ENCODE results near the gene SCYGR5. TPM values are rescaled to one million over a fixed set of nuclear protein-coding genes. Genes with fewer than 3 reads are reported as not detected.
A peak's percentile ranks its signal among the peaks of the same experiment; 100 is the strongest.
"Not testable (repeated sequence)": the region's sequence is repeated elsewhere in the genome, so short reads cannot be mapped to it uniquely, and the experiment has no call there.

The SCYGR5 gene
- not detected for polyA plus RNA-seq (2013, experiment 1 of 2; ENCODE audit: insufficient read length)
- not detected for polyA plus RNA-seq (2013, experiment 2 of 2; ENCODE audit: insufficient read length)

DNA sequence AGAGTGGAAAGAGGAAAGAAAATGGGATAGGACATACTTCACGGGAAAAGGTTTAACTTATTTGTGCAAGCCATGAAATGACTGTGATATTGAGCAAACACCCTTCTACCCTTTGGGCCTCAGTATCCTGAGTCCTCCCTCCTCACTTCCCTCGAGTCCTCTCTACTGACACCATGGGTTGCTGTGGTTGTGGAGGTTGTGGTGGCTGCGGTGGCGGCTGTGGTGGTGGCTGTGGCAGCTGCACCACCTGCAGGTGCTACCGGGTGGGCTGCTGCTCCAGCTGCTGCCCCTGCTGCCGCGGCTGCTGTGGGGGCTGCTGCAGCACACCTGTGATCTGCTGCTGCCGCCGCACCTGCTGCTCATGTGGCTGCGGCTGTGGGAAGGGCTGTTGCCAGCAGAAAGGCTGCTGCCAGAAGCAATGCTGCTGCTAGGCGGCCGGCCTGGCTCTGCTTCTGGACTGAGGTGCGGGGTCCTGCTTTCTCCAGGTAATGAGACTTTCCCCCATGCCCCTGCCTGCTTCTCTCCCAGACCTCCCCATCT lies at the start of gene SCYGR5:
TSS of gene SCYGR5 (plus strand) at position 174 of the 540 bp plus-strand sequence. CDS start at position 174, 0 bp downstream.
- not testable (repeated sequence) for DNase-seq

GRCh38 chr2:227617316-227618230 lies 49.0 kb upstream of the SCYGR5 start, which contains the start of gene SCYGR4:
Gene SCYGR4 (plus strand): TSS chr2:227617498. CDS start chr2:227617498, 0 bp downstream.
- no peak for DNase-seq

DNA sequence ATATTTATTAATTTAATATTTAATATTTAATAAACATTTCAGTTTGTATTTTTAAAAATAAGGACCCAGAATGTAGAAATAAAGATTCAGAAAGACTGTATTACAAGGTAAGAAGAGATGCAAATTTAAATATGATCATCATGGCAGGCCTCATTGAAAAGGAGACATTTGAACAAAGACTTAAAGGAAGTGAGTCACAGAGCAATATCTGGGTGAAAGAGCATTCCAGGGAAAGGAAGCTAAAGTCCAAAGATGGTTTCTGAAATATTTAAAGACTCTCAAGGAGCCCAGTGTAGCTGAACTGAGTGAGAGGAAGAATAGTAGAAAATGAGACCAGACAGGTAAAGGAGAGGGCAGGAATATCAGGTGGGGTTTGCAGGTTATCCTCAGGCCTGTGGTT lies 43.4 kb upstream of the SCYGR5 start:
- DNase-seq, result peak; percentile 80

- DNase-seq, result no peak
These were observed 41.2 kb upstream of the SCYGR5 start for GRCh38 chr2:227625420-227625819.

DNA sequence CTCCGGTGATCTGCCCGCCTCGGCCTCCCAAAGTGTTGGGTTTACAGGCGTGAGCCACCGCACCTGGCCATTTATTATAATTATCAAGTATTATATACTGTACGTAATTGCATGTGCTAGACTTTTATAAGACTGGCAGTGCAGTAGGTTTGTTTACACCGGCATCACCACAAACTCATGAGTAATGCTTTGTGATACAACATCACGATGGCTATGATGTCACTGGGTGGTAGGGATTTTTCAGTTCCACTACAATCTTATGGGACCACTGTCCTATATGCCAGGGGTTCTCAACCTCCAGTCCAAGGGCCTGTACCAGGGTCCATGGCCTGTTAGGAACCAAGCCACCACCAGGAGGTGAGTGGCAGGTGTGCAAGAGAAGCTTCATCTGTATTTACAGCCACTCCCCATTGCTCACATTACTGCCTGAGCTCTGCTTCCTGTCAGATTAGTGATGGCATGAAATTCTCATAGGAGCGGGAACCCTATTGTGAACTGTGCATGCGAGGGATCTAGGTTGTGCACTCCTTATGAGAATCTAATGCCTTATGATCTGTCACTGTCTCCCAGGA lies 39.9 kb upstream of the SCYGR5 start:
- DNase-seq, result no peak

DNA sequence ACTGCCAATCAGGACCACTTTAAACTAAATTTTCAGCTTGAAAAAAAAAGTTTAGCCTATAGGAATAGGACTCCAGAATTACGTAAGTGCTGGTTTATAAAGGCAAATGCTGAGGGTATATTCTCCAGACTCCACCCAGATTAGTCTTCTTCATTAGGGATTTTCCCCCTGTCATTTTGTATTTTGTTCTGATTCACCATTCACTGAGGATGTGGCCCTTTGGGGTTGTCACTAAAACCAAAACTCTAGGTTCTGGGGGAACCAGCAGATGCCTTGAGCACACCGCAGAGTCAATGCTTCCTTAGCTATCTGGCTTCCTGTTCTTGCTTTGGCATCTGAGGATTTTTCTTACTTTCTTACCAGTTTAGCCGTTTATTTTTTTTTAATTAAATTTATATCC lies 38.8 kb upstream of the SCYGR5 start:
- DNase-seq, result no peak

GRCh38 chr2:227629435-227629834 lies 37.2 kb upstream of the SCYGR5 start:
- DNase-seq, result no peak

DNA sequence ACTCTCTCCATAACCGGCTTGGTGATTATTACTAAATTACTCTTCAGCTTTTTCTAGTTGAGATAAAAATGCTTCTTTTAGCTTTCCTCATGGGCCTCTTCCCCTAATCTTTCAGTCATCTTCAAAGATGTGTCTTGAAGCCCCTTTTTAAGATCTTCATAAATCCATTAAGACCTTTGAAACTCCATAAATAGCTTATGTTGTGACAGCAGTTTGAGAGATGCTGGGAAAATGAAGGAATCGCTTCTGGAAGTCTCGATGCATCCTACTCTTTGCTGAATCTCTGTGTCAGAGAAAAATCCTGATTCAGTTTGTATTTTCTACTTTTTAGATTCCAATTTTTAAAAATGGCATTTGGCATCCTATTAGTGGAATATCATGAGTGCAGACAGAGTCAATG lies 36.3 kb upstream of the SCYGR5 start:
- DNase-seq, result no peak

DNA sequence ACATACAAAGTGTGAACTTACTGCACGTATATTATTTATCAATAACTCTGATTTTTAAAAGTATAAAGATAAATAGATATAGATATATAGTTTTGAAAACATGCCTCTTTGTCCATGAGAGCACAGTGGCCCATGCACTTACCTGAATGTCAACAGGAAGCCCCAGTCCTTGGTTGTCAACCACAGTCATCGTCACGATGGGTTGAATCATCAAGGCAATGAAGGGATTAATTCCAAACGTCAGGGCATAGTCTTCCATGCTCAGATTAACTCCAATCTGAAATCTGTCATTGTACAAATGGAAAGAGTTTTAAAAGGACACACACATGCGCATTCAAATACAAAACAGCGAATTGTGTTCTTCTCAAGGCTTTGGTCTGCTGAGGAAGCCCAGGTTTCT lies 33.8 kb upstream of the SCYGR5 start:
- no peak for DNase-seq

GRCh38 chr2:227634201-227634600 lies 32.4 kb upstream of the SCYGR5 start:
- no peak for DNase-seq

DNA sequence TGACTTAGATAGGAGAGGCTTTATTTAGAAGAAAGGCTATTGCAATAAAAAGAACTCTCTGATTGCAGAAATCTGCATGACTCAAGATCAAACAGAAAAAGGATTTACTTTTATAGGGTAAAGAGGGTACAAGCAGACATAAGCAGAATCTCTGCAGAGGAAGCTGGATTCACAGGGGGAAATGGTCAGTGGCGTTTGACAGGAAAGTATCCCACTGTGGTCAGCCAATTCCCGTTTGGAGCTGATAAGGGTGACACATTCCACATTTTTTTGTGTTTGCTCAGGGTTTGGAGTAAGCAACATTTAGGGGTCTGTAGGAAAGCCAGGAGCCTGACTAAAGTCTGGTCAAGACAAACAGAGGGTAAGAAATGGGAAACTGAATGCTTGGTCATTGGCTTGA lies 23.9 kb upstream of the SCYGR5 start:
- peak; percentile 12 for DNase-seq

DNA sequence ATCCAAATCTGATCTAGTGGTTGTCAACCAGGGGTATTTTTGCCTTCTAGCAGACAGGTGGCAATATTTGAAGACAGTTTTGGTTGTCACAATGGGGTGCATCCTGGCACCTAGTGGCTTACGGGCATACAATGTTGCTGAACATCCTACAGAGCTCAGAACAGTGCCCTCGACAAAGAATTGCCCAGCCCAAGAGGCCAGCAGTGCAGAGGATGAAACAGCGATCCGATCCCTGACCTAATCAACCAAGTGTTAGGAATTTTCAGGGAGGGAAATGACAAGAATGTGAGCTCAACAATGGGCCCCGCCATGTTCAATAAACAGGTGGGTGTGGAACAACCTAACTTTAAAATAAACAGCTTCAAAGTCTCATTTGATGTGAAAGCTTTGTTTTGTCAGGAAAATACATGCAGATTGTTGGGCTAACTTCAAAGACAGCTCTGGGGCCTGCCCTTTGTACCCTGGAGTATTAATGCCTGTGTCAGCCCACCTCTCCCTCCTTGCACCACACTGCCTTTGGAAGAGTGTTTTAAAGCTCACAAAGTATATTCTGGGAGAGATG lies 22.5 kb upstream of the SCYGR5 start:
- no peak for DNase-seq

DNA sequence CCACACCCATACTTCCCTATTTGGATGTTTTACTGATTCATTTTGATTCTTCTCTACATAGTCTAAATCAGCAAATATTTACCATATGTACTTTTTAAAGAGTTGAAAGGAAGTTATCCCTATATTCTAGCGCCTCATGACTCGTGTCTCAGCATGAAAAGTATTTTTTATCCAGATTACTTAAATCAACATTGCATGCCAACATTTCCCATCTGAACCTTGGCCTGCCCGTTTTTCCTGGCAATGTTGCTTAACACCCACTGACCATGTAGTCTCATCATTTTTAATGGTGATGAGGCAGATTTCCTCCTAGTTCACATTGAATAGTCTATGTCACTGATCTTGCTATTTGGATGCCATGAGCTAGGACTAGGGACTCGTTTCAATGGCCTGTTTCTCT lies 13.2 kb upstream of the SCYGR5 start:
- peak; percentile 33 for DNase-seq

DNA sequence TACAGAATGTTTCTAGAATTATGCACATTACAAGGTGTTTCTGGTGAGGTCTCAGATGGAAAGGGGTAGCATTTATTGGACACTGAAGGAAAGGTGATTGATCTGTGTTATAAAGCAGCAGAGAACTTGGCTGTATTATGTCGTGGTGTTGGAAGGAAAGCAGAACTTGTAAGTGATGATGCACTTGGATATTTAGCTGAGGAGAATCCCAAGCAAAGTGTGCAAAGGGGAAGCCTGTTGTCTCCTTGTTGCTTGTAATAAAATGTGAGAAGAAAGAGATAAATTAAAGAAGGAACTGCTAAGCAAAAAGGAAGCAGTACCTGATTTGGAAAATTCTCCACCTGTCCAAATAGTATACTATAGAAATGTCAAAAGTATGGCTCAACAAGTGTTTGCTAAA lies 12.2 kb upstream of the SCYGR5 start:
- DNase-seq, result no peak

DNA sequence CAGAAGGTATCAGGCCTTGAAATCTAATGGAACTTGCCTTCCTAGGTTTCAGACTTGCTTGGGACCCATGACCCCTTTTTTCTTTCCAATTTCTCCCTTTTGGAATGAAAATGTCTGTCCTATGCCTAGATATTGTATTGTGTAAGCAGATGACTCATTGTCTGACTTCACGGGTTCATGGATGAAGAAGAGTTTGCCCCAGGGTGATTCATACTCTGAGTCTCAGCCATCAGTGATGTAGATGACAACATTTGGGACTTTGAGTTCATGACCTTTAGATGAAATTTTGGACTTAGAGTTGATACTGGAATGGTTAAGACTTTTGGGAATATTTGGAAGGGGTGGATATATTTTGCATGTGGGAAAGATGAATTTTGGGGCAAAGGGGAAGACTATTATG lies 11.2 kb upstream of the SCYGR5 start:
- DNase-seq, result peak; percentile 88

DNA sequence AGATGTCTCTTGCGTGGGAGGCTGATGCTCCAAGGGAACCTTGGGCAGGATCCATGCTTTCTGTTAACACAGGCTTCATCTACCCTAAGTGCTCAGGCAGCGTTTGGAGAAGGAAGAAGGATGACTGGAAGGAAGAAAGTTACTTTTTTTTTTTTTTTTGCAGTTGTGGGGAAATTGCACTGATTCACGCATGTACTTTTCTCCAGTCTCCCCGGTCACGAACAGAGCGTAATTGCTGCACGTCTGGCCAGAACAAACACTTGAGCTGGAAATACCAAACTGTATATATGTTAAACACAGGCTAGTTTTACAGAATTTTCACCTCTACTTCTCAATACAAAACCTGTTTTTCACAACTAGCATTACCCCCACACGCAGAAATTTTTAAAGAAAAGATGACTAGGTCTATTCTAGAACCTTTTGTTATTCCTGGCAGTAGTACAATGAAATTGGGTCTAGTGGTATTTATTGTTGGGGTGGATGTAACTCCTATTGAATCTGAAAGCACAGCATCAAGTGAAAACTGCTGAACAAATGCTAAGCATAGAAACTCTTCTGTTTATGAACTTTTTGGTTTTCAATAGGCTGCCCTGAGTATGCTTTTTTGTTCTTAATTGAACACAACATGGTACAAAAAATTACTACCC lies 9.3 kb upstream of the SCYGR5 start:
- no peak for DNase-seq

DNA sequence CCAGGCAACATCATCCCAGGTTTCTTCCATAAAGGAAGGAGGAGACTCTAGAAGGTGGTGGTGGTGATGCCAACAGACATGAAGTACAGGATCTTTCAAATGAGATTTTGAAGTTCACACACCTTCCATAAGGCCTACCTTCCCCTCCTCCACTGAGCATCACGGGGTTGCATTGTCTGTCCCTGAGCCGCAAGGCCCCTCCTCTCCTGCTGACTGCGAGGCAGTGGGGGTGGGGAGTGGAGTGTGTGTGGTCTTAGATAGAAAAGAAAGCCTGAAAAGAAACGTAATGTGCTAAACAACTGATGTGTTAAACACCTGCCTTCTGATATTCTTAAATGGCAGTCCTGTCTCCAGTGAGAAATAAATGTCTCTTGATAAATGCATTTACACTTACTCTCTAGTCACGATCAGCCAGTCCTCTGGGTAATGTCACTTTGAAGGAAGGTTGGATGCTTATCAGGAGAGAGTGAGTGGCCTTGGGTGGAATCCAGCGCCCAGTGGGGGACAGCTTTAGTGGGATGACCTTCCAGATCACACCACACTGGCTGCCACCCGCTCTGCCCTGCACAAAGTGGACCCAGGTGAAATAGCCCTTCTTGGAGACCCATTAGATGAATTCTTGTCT lies 5.5 kb upstream of the SCYGR5 start:
- DNase-seq, result no peak

GRCh38 chr2:227661827-227662226 lies 4.8 kb upstream of the SCYGR5 start:
- no peak for DNase-seq

- no peak for DNase-seq
These were observed 1.2 kb upstream of the SCYGR5 start for GRCh38 chr2:227665189-227665940.

GRCh38 chr2:227671170-227671905 lies 4.7 kb downstream of the SCYGR5 start:
- DNase-seq, result no peak

DNA sequence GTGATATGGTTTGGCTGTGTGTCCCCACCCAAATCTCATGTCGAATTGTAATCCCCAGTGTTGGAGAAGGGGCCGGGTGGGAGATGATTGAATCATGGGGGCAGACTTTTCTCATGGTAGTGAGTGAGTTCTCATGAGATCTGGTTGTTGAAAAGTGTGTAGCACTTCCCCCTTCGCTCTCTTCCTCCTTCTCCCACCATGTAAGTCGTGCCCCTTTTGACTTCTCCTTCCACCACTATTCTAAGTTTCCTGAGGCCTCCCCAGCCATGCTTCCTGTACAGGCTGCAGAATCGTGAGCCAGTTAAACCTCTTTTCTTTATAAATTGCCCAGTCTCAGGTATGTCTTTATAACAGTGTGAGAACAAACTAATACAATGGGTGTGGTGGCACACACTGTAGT lies 7.0 kb downstream of the SCYGR5 start:
- not testable (repeated sequence) for DNase-seq
